ENCODE measurements around the gene PRR12.

- no peak for TF ChIP-seq POLR2A (IDR thresholded peaks at IDR 0.05; ENCODE audit: low read depth, low read length)
- no peak for TF ChIP-seq POLR2AphosphoS5 (IDR thresholded peaks at IDR 0.05; ENCODE audit: low read depth, low read length)
- TF ChIP-seq TAF1 (IDR thresholded peaks at IDR 0.05; ENCODE audit: low read depth, low read length): no peak
These were observed 22.4 kb downstream of the PRR12 start for GRCh38 chr19:49613374-49613773.

All from GM12891 (cell line).